Stomach (tissue), 9 donors: ENCODE results near the gene SUMO3. TPM values are rescaled to one million over a fixed set of nuclear protein-coding genes. Genes with fewer than 3 reads are reported as not detected.
"Not testable (repeated sequence)": the region's sequence is repeated elsewhere in the genome, so short reads cannot be mapped to it uniquely, and the experiment has no call there.

Source experiments
- DNase-seq, 2 donors: peaks; one replicate each; pipeline versions ENCODE4 v3.0.0 to v3.0.0-alpha.2; 2013 to 2019
- H3K27ac ChIP-seq, 5 donors: fragments of 200-600 bp in 4 of 5; sonication (generic) in 4 of 5; one replicate each; pipeline ENCODE4 v1.5.1; 2013 to 2019; ENCODE audit warnings: mild to moderate bottlenecking in 1 of 5, moderate library complexity in 1 of 5
- H3K27me3 ChIP-seq, 3 donors: fragments of 200-600 bp; sonication (generic); one replicate each; pipeline ENCODE4 v1.5.1; 2017 to 2019; ENCODE audit warnings: mixed run types in 1 of 3
- H3K36me3 ChIP-seq, 4 donors: fragments of 200-600 bp; sonication (generic); 1 replicate in 3 of 4; 2 replicates in 1 of 4; pipeline ENCODE4 v1.5.1; 2016 to 2019
- H3K4me1 ChIP-seq, 4 donors: fragments of 200-600 bp; sonication (generic); one replicate each; pipeline ENCODE4 v1.5.1; 2016 to 2019
- H3K4me3 ChIP-seq, 4 donors: fragments of 200-600 bp; sonication (generic) in 3 of 4; one replicate each; pipeline ENCODE4 v1.5.1; 2016 to 2019; ENCODE audit warnings: mild to moderate bottlenecking in 1 of 4
- H3K9me3 ChIP-seq, 4 donors: fragments of 200-600 bp; sonication (generic); one replicate each; pipeline ENCODE4 v1.5.1; 2016 to 2019
- EP300 ChIP-seq: sonication (generic); formaldehyde crosslinking; IDR thresholded peaks from one replicate; pipeline ENCODE4 v1.6.1; 2017; ENCODE audit warnings: antibody characterized with exemption
- POLR2A ChIP-seq, 4 donors: fragments of 450-650 bp; IDR thresholded peaks; one replicate each; pipeline ENCODE4 v1.6.1; 2016; ENCODE audit warnings: antibody characterized with exemption in 4 of 4, control low read depth in 2 of 4, mild to moderate bottlenecking in 1 of 4, moderate library complexity in 1 of 4
- POLR2AphosphoS5 ChIP-seq, 3 donors: sonication (generic); formaldehyde crosslinking; IDR thresholded peaks; one replicate each; pipeline ENCODE4 v1.6.1; 2016; ENCODE audit warnings: antibody characterized with exemption in 3 of 3
- WGBS, 5 donors: extraction: QIAGEN DNeasy Blood & Tissue Kit in 3 of 5; methylation state at CpG; one replicate each; pipeline versions ENCODE4 v1.1.5 to v1.1.7; 2013 to 2018; 5-methylcytosine and 5-hydroxymethylcytosine counted together
- intact Hi-C: fragments of 100-400 bp; cut with DNase I; formaldehyde crosslinking; loops from one replicate; pipeline ENCODE4 v1.15.1; 2023; ENCODE audit warnings: low total_unique reads
- polyA plus RNA-seq, 3 donors: library from polyadenylated mRNA; stranded (reverse); fragments of 200-250 nt; gene quantifications; one replicate each; pipeline ENCODE4 v1.2.3, GENCODE V29; 2013
- total RNA-seq, 5 donors: library from RNA; depleted of rRNA; stranded (reverse); fragments of >200 nt; gene quantifications; one replicate each; pipeline versions ENCODE4 v1.1.0 to v1.2.3, GENCODE V29; 2014 to 2016
- TF ChIP-seq, protein P1 (sequence below), 7 experiments: fragments of 450-650 bp in 4 of 7; fragments of 200-600 bp in 3 of 7; sonication (generic) in 3 of 7; IDR thresholded peaks; one replicate each; pipeline ENCODE4 v1.5.1; 2016 to 2019; ENCODE audit warnings: antibody characterized with exemption in 7 of 7, control low read depth in 2 of 7, mild to moderate bottlenecking in 1 of 7
- donor health status: healthy with polysubstance abuse.
- donor health status: Bipolar disorder and iron deficiency.
- donor health status: healthy.

Gene SUMO3
- total and polyA plus RNA-seq, 8 donors: 29.5 to 95.9 (median 55.8) TPM

DNA sequence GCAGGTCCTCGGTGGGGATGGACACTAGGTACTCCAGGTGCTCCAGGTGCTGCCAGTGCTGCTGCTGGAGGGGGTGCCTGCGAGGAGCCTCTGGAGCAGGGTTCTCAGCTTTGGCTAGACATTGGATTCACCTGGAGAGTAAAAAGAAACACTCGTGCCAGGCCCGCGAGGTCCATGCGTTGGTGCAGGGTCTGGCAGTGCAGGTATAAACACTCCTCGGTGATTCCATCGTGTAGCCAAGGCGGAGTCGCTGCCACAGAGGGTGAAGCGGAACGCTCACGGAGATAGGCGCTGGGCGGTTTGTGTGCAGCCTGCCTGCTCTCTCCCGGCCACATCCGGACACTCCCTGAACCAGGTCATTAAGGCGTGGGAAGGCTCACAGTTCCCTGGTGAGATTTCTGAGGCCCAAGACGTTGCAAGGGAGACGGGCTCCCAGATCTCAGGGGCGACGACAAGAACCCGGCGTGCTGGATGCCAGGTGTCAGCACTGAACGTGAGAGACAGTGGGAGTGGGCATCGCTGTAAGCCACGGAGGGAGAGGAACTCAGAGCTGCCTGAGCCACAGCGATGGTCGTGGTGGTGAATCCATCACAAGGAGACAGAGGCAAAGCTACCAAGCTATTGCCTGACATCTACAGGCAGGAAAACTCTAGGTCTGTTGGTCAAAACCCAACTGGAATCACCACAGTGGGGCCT is 17.2 kb upstream of the SUMO3 start:
- intact Hi-C loops: no loop called here
- TF ChIP-seq EP300: no peak
- TF ChIP-seq POLR2AphosphoS5 (IDR thresholded peaks at IDR 0.05): no peak
- TF ChIP-seq, protein P1, sequence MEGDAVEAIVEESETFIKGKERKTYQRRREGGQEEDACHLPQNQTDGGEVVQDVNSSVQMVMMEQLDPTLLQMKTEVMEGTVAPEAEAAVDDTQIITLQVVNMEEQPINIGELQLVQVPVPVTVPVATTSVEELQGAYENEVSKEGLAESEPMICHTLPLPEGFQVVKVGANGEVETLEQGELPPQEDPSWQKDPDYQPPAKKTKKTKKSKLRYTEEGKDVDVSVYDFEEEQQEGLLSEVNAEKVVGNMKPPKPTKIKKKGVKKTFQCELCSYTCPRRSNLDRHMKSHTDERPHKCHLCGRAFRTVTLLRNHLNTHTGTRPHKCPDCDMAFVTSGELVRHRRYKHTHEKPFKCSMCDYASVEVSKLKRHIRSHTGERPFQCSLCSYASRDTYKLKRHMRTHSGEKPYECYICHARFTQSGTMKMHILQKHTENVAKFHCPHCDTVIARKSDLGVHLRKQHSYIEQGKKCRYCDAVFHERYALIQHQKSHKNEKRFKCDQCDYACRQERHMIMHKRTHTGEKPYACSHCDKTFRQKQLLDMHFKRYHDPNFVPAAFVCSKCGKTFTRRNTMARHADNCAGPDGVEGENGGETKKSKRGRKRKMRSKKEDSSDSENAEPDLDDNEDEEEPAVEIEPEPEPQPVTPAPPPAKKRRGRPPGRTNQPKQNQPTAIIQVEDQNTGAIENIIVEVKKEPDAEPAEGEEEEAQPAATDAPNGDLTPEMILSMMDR (IDR thresholded peaks at IDR 0.05): no peak
- no peak for TF ChIP-seq POLR2A (IDR thresholded peaks at IDR 0.05)
- Histone ChIP-seq H3K27me3 (peaks cover 0 to 20% (median 0%) of the 10 kb centered on the region in 3 donors), H3K4me1 (peaks cover 0 to 16% (median 9%) of the 10 kb centered on the region in 4 donors), H3K36me3 (no peaks in the 10 kb centered on the region), H3K27ac (no peak overlapping the region), H3K9me3 (no peaks in the 10 kb centered on the region), H3K4me3 (no peak overlapping the region)
- 38 to 72% (median 55%) methylated on average over 28 to 29 of the region's 29 CpGs for WGBS, 5 donors
- peak in 1 of 2 donors; percentile 46 for DNase-seq

DNA sequence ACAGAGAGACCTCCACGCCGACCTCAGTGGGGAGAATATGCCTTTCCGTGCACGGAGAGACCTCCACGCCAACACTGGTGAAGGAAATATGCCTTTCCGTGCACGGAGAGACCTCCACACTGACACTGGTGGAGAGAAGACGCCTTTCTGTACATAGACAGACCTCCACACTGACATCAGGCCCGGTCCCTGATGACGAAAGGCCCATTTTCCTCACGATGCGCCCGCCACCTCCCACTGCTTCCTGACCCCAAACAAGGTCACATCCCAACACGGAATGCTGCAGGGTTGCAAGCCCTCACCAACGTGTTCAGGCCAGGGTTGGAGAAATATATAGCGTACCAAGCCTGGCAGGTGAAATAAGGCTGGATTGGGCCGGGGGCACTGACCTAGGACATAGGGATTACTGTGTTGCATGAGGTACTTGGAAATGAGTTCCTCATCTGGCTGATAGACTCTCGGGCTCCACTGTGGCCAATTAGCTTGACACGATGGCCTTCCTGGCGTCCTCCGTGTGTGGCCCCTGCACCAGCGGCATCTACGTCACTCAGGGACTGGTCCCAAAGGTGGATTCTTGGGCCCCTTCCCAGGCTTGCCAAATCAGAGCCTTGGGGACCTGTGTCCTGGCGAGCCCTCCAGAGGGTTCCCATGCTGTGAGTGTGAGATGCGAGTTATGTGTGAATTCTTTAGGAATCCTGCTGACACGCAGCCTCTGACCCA is 16.5 kb upstream of the SUMO3 start:
- H3K9me3 ChIP-seq: peaks cover 0 to 1% (median under 1%) of the 10 kb centered on the region in 4 donors
- H3K36me3 ChIP-seq: no peaks in the 10 kb centered on the region
- 80 to 88% (median 83%) methylated on average over 26 of the region's 26 CpGs for WGBS, 5 donors
- intact Hi-C loops: no loop called here
- DNase-seq: peak in 1 of 2 donors; percentile 22
- no peak overlapping the region for H3K27ac ChIP-seq
- TF ChIP-seq, protein P1 (IDR thresholded peaks at IDR 0.05): no peak
- no peak for TF ChIP-seq POLR2AphosphoS5 (IDR thresholded peaks at IDR 0.05)
- no peak for TF ChIP-seq EP300
- no peak for TF ChIP-seq POLR2A (IDR thresholded peaks at IDR 0.05)
- no peak overlapping the region for H3K4me3 ChIP-seq
- peaks cover 0 to 16% (median 9%) of the 10 kb centered on the region in 4 donors for H3K4me1 ChIP-seq
- H3K27me3 ChIP-seq: peaks cover 0 to 20% (median 0%) of the 10 kb centered on the region in 3 donors

DNA sequence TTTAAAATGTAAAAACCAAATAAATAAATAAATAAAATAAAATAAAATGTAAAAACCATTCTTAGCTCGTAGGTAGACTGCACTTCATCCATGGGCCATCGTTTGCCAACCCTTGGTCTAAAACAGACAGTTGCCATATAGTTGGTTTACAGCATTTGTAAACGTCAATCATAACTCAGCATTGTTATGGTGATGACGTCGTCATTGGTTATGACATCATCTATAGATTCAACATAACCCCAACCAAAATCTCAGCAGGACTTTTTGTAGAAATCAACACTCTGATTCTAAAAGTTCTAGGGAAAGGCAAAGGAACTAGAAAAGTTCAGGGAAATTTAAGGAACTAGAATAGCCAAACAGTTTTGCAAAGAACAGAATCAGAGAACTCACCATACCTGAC is 15.8 kb upstream of the SUMO3 start:
- DNase-seq: no peak
- H3K36me3 ChIP-seq: no peaks in the 10 kb centered on the region
- intact Hi-C loops: no loop called here
- H3K9me3 ChIP-seq: peaks cover 0 to 9% (median 7%) of the 10 kb centered on the region in 4 donors
- H3K27me3 ChIP-seq: peaks cover 0 to 20% (median 0%) of the 10 kb centered on the region in 3 donors
- 85 to 89% (median 86%) methylated on average over 5 of the region's 5 CpGs for WGBS, 5 donors
- TF ChIP-seq, protein P1 (IDR thresholded peaks at IDR 0.05): no peak
- TF ChIP-seq EP300 (no peak), POLR2AphosphoS5 (IDR thresholded peaks at IDR 0.05) (no peak), POLR2A (IDR thresholded peaks at IDR 0.05) (no peak)
- H3K27ac ChIP-seq: no peak overlapping the region
- H3K4me3 ChIP-seq: no peak overlapping the region
- H3K4me1 ChIP-seq: peaks cover 0 to 16% (median 9%) of the 10 kb centered on the region in 4 donors

DNA sequence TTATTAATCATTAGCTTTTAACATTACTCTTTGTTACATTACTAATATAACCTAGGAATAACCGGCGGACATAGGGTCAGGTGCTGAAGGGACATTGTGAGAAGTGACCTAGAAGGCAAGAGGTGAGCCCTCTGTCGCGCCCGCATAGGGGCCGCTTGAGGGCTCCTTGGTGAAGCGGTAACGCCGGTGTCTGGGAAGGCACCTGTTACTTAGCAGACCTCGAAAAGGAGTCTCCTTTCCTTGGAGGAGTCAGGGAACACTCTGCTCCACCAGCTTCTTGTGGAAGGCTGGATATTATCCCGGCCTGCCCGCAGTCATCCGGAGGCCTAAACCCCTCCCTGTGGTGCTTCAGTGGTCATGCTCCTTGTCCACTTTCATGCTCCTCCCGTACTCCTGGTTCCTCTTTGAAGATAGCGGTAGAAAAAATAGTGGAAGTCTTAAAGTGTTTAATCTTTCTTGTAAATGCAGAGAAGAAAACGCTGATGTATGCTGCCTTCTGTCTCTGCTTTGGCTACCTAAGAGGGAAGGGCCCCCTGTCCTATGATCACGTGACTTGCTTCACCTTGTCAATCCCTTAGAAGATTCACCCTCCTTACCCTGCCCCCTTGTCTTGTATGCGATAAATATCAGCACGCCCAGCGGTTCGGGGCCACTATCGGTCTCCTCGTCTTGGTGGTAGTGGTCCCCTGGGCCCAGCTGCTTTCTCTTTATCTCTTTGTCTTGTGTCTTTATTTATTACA is 14.8 kb upstream of the SUMO3 start:
- H3K36me3 ChIP-seq, intact Hi-C loops, H3K4me3 ChIP-seq, H3K27ac ChIP-seq, DNase-seq: not testable (repeated sequence)
- Histone ChIP-seq H3K4me1 (peaks cover 0 to 16% (median 7%) of the 10 kb centered on the region in 4 donors), H3K27me3 (peaks cover 0 to 19% (median 0%) of the 10 kb centered on the region in 3 donors), H3K9me3 (peaks cover 6 to 18% (median 17%) of the 10 kb centered on the region in 4 donors)
- WGBS, 5 donors: 90 to 93% (median 90%) methylated on average over 23 of the region's 23 CpGs
